Endothelial cell of umbilical vein (primary cell): ENCODE measurements around the gene SDR9C7. TPM values are rescaled to one million over a fixed set of nuclear protein-coding genes. Genes with fewer than 3 reads are reported as not detected.
"Not testable (repeated sequence)": the region's sequence is repeated elsewhere in the genome, so short reads cannot be mapped to it uniquely, and the experiment has no call there.

Experiments used
- BruUV-seq: library from RNA; stranded (reverse); fragments of 400-500 nt; replicated peaks from 2 replicates; lab custom pipeline; 2021; lab: Mats Ljungman, UMichigan
- CTCF ChIA-PET: fragments of 300-600, 350-600 bp; sonication (Branson Sonifier 250); formaldehyde crosslinking; loops from one replicate; lab custom pipeline; 2021; ENCODE audit warnings: antibody characterized with exemption, inconsistent platforms; lab: Charles Lee
- POLR2A ChIA-PET: fragments of 300-600, 350-600 bp; sonication (Branson Sonifier 250); formaldehyde crosslinking; loops from one replicate; lab custom pipeline; 2021; ENCODE audit warnings: antibody characterized with exemption, inconsistent platforms; lab: Charles Lee
- DNase-seq: peaks from one replicate; pipeline ENCODE4 v3.0.0-alpha.2; 2011; ENCODE audit warnings: low read depth, low spot score
- FAIRE-seq: peaks from 2 replicates; lab custom pipeline; 2011; peaks lifted over from hg19 to GRCh38; lab: Jason Lieb, UNC
- H2AFZ ChIP-seq: 2 replicates; pipeline ENCODE4 v1.6.0; 2012; ENCODE audit warnings: low read depth, low read length, control low read depth, inconsistent platforms
- H3K27ac ChIP-seq: 2 replicates; pipeline ENCODE4 v1.5.1; 2011; ENCODE audit warnings: low read depth, mild to moderate bottlenecking, control low read depth, low read length, moderate library complexity; ENCODE audit not compliant: insufficient read depth
- H3K27me3 ChIP-seq, 2 experiments: 2 replicates each; pipeline versions ENCODE4 v1.6.0 to v1.6.1; 2011; ENCODE audit warnings: low read length in 2 of 2, mixed read lengths in 1 of 2; ENCODE audit not compliant: control insufficient read depth in 2 of 2, insufficient read depth in 2 of 2
- H3K36me3 ChIP-seq, 2 experiments: 2 replicates in 1 of 2; 3 replicates in 1 of 2; pipeline ENCODE4 v1.5.1; 2011; ENCODE audit warnings: low read length in 2 of 2, mild to moderate bottlenecking in 1 of 2, moderate library complexity in 1 of 2; ENCODE audit not compliant: control insufficient read depth in 2 of 2, insufficient read depth in 2 of 2; ENCODE audit errors: extremely low read depth in 1 of 2
- H3K4me1 ChIP-seq: 3 replicates; pipeline ENCODE4 v1.5.1; 2011; ENCODE audit warnings: mild to moderate bottlenecking, low read length; ENCODE audit not compliant: control insufficient read depth, insufficient read depth; ENCODE audit errors: extremely low read depth
- H3K4me2 ChIP-seq: 2 replicates; pipeline ENCODE4 v1.6.1; 2011; ENCODE audit warnings: low read length, control low read depth, mixed read lengths; ENCODE audit not compliant: insufficient read depth
- H3K4me3 ChIP-seq, 3 experiments: fragments of 200-600 bp in 1 of 3; sonication (generic), shearing (Covaris generic) in 1 of 3; replicated peaks in 1 of 3; 2 replicates each; pipeline ENCODE4 v1.5.1; 2011 to 2016; ENCODE audit warnings: control low read depth in 3 of 3, low read length in 3 of 3, mild to moderate bottlenecking in 2 of 3, inconsistent platforms in 1 of 3, low read depth in 1 of 3, moderate library complexity in 1 of 3; ENCODE audit not compliant: insufficient read depth in 1 of 3
- H3K79me2 ChIP-seq: 2 replicates; pipeline ENCODE4 v1.6.0; 2012; ENCODE audit warnings: low read length, inconsistent platforms; ENCODE audit not compliant: control insufficient read depth, insufficient read depth
- H3K9ac ChIP-seq: replicated peaks from 2 replicates; pipeline ENCODE3; 2011; ENCODE audit warnings: low read length, control low read depth; ENCODE audit not compliant: insufficient read depth; ENCODE audit errors: extremely low read depth
- H3K9me1 ChIP-seq: replicated peaks from 3 replicates; pipeline ENCODE4 v1.6.0; 2011; ENCODE audit warnings: mild to moderate bottlenecking, low read length; ENCODE audit not compliant: control insufficient read depth, insufficient read depth; ENCODE audit errors: extremely low read depth
- H3K9me3 ChIP-seq: replicated peaks from 2 replicates; pipeline ENCODE4 v1.5.1; 2012; ENCODE audit warnings: low read length, inconsistent platforms; ENCODE audit not compliant: control insufficient read depth, insufficient read depth
- H4K20me1 ChIP-seq: replicated peaks from 2 replicates; pipeline ENCODE3; 2011; ENCODE audit warnings: mild to moderate bottlenecking, low read length; ENCODE audit not compliant: control insufficient read depth, insufficient read depth; ENCODE audit errors: extremely low read depth
- CTCF ChIP-seq, 2 donors: IDR thresholded peaks; 1 replicate in 1 of 2; 2 replicates in 1 of 2; pipeline ENCODE4 v1.5.1; 2011; ENCODE audit warnings: low read length in 2 of 2, mild to moderate bottlenecking in 2 of 2, moderate library complexity in 2 of 2, control low read depth in 1 of 2, inconsistent platforms in 1 of 2, low read depth in 1 of 2; ENCODE audit not compliant: insufficient read depth in 1 of 2; ENCODE audit errors: extremely low read depth in 1 of 2
- EZH2 ChIP-seq: IDR thresholded peaks from 2 replicates; pipeline ENCODE4 v1.6.1; 2012; ENCODE audit warnings: borderline replicate concordance, low read depth, mild to moderate bottlenecking, moderate library complexity, low read length, inconsistent platforms; ENCODE audit not compliant: severe bottlenecking
- GATA2 ChIP-seq: IDR thresholded peaks from 2 replicates; pipeline ENCODE4 v1.7.0; 2011; ENCODE audit warnings: low read depth, mild to moderate bottlenecking, moderate library complexity, mixed read lengths, low read length; ENCODE audit not compliant: insufficient read length, insufficient read depth
- JUN ChIP-seq: IDR thresholded peaks from 2 replicates; pipeline ENCODE4 v1.6.1; 2011; ENCODE audit warnings: borderline replicate concordance, low read depth; ENCODE audit not compliant: insufficient read length, insufficient read depth
- MAX ChIP-seq: IDR thresholded peaks from 2 replicates; pipeline ENCODE4 v1.6.1; 2011; ENCODE audit not compliant: insufficient read depth, insufficient read length
- MYC ChIP-seq: IDR thresholded peaks from one replicate; pipeline ENCODE4 v1.6.1; 2011; ENCODE audit warnings: mild to moderate bottlenecking, low read depth, low read length
- POLR2AphosphoS5 ChIP-seq: IDR thresholded peaks from 2 replicates; pipeline ENCODE4 v1.6.1; 2012; ENCODE audit warnings: low read depth, mild to moderate bottlenecking, control low read depth, low read length, moderate library complexity; ENCODE audit not compliant: insufficient read depth
- dilution Hi-C: fragments of 300-500 bp; cut with MboI; formaldehyde crosslinking; loops from one replicate; pipeline ENCODE4 v1.15.0; 2019; ENCODE audit warnings: low sequenced_read_pairs; ENCODE audit not compliant: extremely low pct_ligation_motif_present
- intact Hi-C: fragments of 100-400 bp; cut with micrococcal nuclease; formaldehyde crosslinking; loops from one replicate; pipeline ENCODE4 v1.10.0; 2022
- polyA plus RNA-seq, 4 experiments: library from polyadenylated mRNA; depleted of rRNA in 3 of 4; stranded (reverse) in 3 of 4; unstranded in 1 of 4; fragments of >200 nt; gene quantifications; 2 replicates each; pipeline versions ENCODE4 v1.2.1 to v1.2.3, GENCODE V29; 2011 to 2012; ENCODE audit warnings: missing spikeins in 1 of 4
- total RNA-seq: library from RNA; stranded (reverse); gene quantifications from 2 replicates; pipeline ENCODE4 v1.2.3, GENCODE V29; 2021

The SDR9C7 gene
- total and polyA plus RNA-seq, 2 donors (not counting 3 experiments of a cell fraction or from before 2014, with no cell fraction given): not detected

GRCh38 chr12:56941299-56942017 is 7.2 kb upstream of the SDR9C7 start:
- Histone ChIP-seq H3K4me2 (no peak overlapping the region), H3K36me3 (no peaks in the 10 kb centered on the region), H3K9me1 (no peaks in the 10 kb centered on the region), H3K9ac (no peak overlapping the region), H3K4me3 (no peak overlapping the region), H4K20me1 (no peaks in the 10 kb centered on the region), H3K27ac (no peak overlapping the region), H3K9me3 (no peaks in the 10 kb centered on the region), H2AFZ (no peak overlapping the region), H3K79me2 (no peaks in the 10 kb centered on the region), H3K27me3 (peaks cover 5 to 7% of the 10 kb centered on the region in 2 experiments), H3K4me1 (no peaks in the 10 kb centered on the region)
- CTCF ChIA-PET: no interaction called here
- POLR2A ChIA-PET: no interaction called here
- dilution Hi-C loops: no loop called here
- no TSS peak for BruUV-seq
- FAIRE-seq: no peak
- intact Hi-C loops: no loop called here
- TF ChIP-seq MAX (no peak), JUN (no peak), GATA2 (no peak), MYC (no peak), EZH2 (no peak), CTCF (IDR thresholded peaks at IDR 0.05; ENCODE audit: extremely low read depth in 1 of 2, insufficient read depth in 1 of 2, low read depth in 1 of 2, low read length in 2 of 2) (no peak), POLR2AphosphoS5 (no peak)
- DNase-seq: no peak

- H3K4me1 ChIP-seq, CTCF ChIA-PET, H3K4me3 ChIP-seq, H3K9ac ChIP-seq, H3K79me2 ChIP-seq, H3K27ac ChIP-seq, H3K9me3 ChIP-seq, H3K27me3 ChIP-seq, DNase-seq, H3K9me1 ChIP-seq, intact Hi-C loops, dilution Hi-C loops, H4K20me1 ChIP-seq, FAIRE-seq, BruUV-seq, H3K36me3 ChIP-seq, H3K4me2 ChIP-seq, POLR2A ChIA-PET, H2AFZ ChIP-seq: not testable (repeated sequence)
Observed at GRCh38 chr12:56940942-56941298, 6.7 kb upstream of the SDR9C7 start.
